ENCODE data around the gene GIT2. TPM values are rescaled to one million over a fixed set of nuclear protein-coding genes. Genes with fewer than 3 reads are reported as not detected.
A peak's percentile ranks its signal among the peaks of the same experiment; 100 is the strongest.

Gene GIT2
- total and polyA plus RNA-seq, 2 donors (not counting 1 experiment from before 2014, with no cell fraction given), result 75.2 to 163 TPM

GRCh38 chr12:109890620-109891170, 105.5 kb downstream of the GIT2 start:
- TF ChIP-seq EZH2 (IDR thresholded peaks at IDR 0.05; ENCODE audit: borderline replicate concordance, insufficient read depth, low read depth, low read length, poor library complexity, severe bottlenecking), result no peak
- no peak for TF ChIP-seq CTCF (IDR thresholded peaks at IDR 0.05)
- H3K27ac Mint-ChIP-seq, result peak overlapping the region; percentile 56
- Histone ChIP-seq H2AFZ (ENCODE audit: insufficient read depth, low read depth, low read length, poor library complexity, severe bottlenecking) (peak overlapping the region; percentile 11), H3K79me2 (ENCODE audit: control insufficient read depth, insufficient read depth, low read length) (no peaks in the 10 kb centered on the region), H4K20me1 (ENCODE audit: control insufficient read depth, insufficient read depth, low read length, poor library complexity, severe bottlenecking) (no peaks in the 10 kb centered on the region), H3K4me1 (ENCODE audit: control insufficient read depth in 2 of 2, insufficient read depth in 2 of 2, low read length in 2 of 2) (peaks cover 47 to 51% of the 10 kb centered on the region in 2 donors), H3K9me3 (ENCODE audit: control extremely low read depth in 1 of 3, control insufficient read depth in 2 of 3, insufficient read depth in 1 of 3, low read length in 2 of 3) (no peaks in the 10 kb centered on the region), H3K27ac (ENCODE audit: low read length in 2 of 2) (peak overlapping the region in 1 of 2 donors; percentile 11), H3K4me3 (ENCODE audit: control extremely low read depth in 1 of 5, extremely low read depth in 1 of 5, insufficient read depth in 1 of 5, low read depth in 2 of 5, low read length in 4 of 5) (no peak overlapping the region), H3K4me2 (replicated peaks; ENCODE audit: low read depth, low read length, poor library complexity, severe bottlenecking) (no peak overlapping the region), H3K27me3 (replicated peaks in 1 of 4; ENCODE audit: control extremely low read depth in 1 of 4, control insufficient read depth in 3 of 4, insufficient read depth in 4 of 4, low read length in 3 of 4) (no peaks in the 10 kb centered on the region), H3K9ac (ENCODE audit: low read length) (no peak overlapping the region), H3K36me3 (replicated peaks in 1 of 2; ENCODE audit: control extremely low read depth in 1 of 2, control insufficient read depth in 1 of 2, extremely low read depth in 1 of 2, insufficient read depth in 2 of 2, low read length in 1 of 2) (no peaks in the 10 kb centered on the region)
- no peaks in the 10 kb centered on the region for H3K9me3 Mint-ChIP-seq (ENCODE audit: insufficient read depth)
- POLR2A ChIA-PET, result no interaction called here
- 94% methylated on average over 9 of the region's 13 CpGs for WGBS (ENCODE audit: insufficient coverage)
- no peak overlapping the region for H3K4me3 Mint-ChIP-seq
- no peaks in the 10 kb centered on the region for H3K27me3 Mint-ChIP-seq
- intact Hi-C loops (cut with micrococcal nuclease), result no loop called here
- CTCF ChIA-PET, result interaction anchor here (0.8 to 1.1 kb wide), 2 partner anchors 10 to 37 kb away, joined by 3 read pairs; partner anchors contain the start of gene GLTP
- ATAC-seq (ENCODE audit: low read depth), result no peak
- no peak for DNase-seq
- peaks cover 49% of the 10 kb centered on the region for H3K4me1 Mint-ChIP-seq

Measured in B cell (primary cell).